GM19324 (cell line): ENCODE data around the gene IFI27L1.

Source experiments
- ATAC-seq: cut with Tn5 transposase; IDR thresholded peaks from one replicate; pipeline ENCODE4 v1.9.1; 2021; ENCODE audit warnings: mild to moderate bottlenecking, moderate library complexity; ENCODE audit not compliant: unreplicated experiment, low FRiP score

IFI27L1 gene, protein sequence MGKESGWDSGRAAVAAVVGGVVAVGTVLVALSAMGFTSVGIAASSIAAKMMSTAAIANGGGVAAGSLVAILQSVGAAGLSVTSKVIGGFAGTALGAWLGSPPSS

DNA sequence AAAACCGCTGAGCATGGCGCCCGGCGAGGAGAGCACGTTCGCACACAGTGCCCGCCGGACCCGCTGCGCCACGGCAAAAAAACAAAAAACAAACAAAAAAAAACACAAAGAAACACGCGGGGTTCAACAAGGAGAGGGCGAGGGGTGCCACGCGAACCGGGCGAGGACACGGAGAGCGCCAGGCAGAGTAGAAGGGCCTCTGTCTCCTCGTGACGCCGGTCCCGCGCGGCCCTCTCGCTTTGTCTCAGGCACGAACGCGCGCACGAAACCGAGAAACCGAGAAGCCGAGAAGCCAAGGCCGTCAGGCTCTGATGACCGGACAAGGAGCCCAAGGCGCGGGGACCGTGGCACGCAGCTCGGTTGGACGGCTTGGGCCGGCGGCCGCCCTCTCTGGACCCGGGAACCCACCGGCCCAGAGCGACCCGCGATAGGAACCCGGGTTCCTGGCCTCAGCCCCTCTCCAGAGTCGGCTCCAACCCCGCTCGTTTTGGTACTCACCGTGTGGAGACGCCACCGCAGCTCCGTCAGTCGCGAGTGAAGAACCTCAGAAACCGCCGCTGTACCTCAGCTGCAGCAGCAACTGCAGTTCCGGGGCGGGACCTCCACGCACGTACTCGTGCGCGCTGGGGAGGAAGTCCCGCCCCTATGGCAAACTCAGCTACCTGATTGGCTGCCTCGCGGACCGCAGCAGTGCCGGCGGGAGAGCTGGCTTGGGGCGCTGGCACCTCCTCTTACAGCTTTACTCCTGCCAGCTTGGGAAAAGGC lies at the start of gene IFI27L1, which contains the start of gene DDX24:
Gene IFI27L1 (plus strand): TSS at position 690 of the 765 bp plus-strand sequence. CDS start 15,628 bp downstream, outside the sequence.
Gene DDX24 (minus strand): TSS at position 582 of the 765 bp plus-strand sequence. CDS start 1,460 bp downstream, outside the sequence.
- peak; percentile 96 for ATAC-seq

DNA sequence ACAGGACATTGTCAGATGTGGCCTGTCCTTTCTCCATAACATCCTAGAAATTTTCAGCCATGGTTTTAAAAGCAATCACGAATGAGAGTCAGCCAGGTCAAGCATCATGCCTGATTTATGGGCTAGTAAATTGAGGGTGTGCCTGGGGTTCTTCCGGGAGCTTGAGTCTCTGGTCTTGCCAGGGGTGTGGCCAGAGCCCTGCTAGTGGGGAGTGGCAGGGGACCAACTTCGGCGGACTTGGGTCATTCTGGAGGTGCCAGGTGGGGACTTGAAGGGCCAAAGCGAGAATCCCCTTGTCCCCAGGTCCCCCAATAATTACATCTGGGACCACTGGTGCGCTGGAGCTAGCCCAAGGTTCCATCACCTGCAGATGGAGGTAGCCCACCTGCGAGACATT lies 49.2 kb upstream of the IFI27L1 start:
- no peak for ATAC-seq

DNA sequence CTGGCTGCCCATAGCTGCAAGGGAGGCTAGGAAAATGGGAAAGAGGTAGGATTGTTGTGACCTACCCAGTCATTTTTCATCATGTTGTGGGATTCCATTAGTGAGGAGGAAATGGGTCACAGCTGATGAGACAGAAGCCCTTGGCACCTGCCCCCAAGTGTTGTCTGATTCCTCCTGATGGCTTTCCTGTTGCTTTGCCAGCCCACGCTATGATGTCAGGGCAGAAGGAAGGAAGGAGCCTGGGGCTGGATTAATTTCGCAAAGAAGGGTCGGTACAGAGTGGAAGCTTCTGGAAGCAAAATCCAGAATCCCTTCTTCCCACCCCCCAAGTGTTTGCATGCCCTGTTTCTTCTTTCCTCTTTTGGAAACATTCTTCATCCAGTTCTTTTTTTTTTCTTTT lies 46.2 kb upstream of the IFI27L1 start:
- ATAC-seq, result no peak

DNA sequence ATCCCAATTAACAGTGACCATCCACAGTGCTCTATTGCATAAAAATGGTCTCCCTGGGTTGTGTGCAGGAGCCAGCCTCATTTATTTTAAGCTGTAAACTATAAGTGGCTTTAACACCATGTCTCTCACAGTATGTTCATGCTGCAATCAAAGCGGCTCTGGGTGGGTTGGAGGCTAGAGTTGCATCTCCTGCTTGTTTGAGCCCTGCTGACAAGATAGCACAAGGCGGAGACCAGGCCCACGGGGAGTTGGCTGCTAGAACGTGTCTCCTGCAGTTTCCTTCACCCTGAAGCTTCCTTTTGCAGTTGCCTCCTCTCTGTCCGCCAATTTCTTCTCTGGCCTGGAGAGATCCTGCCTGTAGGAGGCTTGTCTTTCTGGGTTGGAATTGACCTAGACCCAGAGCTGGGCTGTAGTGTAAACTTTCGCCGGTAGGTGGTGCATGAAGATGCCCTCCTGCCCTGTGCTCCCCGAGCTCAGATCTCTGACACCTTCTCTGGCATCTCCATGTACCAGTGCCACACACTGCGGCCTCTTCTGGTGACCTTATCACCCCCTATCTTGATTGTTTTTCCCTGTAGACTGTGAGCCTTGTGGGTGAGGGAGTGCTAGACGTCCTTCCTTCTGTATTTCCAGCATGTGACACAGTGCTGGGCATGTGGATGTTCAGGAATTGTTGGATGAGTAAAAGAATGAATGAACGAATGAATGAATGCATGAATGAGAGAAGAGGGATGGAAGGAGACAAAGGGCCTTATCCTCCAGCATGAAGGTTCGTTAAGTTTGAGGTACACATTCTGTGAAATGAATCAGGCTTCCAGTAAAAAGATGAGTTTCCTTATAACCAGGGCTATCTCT lies 44.6 kb upstream of the IFI27L1 start:
- ATAC-seq, result peak; percentile 77

DNA sequence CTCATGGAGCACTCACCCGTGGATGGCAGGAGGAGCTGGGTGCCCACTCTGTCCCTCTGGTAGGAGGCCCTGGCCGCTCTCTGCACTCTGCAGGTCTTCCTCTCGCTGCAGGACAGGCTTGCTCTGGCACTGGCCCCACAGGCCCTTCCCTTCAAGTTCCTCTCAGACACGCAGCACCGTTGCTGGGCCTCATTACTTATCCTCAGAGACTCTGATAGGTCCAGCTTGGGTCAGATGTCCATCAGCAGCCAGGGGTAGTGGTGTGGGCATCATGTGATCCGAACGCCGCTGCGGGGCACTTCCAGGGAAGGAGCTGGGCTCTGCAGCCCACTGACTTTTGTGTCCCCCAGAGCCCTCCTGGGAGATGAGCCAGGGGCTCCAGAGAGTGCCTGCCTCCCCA lies 43.2 kb upstream of the IFI27L1 start:
- no peak for ATAC-seq

DNA sequence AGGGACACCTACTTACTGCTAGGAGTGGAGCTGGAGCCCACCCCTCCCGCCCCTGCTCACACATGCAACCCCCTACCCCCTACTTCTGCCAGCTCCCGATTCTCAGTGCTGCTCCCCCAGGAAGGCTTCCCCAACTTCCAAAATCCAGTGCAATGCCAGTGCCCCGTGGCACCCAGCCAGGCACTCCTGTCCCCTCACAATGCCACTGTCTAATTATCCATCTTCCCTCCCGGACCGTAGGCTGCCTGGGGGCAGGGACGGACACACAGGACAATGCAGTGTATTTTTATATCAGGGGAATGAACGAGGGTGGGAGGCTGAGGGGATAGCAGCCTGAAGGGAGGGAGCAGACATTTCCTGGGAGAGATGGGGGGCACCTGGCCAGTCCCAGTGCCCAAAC lies 42.6 kb upstream of the IFI27L1 start:
- ATAC-seq, result no peak

DNA sequence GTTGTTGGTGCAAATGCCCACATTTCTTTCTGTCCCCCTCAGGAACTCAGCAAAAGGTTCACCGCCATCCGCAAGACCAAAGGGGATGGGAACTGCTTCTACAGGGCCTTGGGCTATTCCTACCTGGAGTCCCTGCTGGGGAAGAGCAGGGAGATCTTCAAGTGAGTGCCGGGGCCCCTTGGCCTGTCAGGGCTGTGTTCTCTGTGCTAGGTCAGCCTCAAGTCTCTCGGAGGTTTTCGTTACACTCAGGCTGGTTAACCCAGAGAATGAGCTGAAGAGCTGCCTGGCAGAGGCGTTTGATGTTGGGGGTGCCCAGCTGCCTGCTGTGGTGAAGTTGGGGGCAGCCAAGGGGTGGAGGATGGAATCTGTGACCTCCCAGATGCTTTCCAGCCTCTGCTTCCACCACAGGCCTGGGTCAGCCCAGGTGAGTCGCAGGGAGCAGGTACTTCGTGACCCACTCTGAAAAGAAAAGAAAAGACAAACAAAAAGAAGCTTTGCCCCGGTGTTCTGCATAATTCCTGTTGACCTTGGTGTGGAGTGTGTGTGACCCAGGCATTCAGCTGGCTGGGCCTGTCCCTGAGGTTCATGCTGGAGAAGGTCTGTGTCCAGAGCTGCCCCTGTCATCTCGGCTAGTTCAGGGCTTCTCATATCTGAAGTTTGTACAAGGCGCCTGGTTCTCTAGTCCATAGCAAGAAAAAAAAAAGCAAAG lies 42.0 kb upstream of the IFI27L1 start:
- no peak for ATAC-seq

DNA sequence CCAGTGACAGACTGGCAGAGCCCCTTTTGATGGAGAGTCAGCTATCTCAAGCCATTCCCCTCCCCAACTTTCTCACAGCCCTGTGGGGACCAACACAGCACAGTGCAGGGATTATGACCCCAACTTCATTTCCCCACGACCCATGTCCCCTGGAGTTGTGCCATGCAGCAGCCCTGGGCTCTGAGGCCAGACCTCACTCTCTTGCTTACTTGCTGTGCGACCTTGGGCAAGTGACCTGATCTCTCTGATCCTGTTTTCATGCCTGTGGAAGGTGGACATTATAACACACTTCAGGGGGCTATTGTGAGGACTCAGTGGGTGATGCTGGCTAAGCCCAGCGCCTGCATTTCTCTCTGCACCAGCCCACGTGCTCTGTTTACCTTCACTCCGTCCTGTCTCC lies 40.9 kb upstream of the IFI27L1 start:
- ATAC-seq, result no peak

DNA sequence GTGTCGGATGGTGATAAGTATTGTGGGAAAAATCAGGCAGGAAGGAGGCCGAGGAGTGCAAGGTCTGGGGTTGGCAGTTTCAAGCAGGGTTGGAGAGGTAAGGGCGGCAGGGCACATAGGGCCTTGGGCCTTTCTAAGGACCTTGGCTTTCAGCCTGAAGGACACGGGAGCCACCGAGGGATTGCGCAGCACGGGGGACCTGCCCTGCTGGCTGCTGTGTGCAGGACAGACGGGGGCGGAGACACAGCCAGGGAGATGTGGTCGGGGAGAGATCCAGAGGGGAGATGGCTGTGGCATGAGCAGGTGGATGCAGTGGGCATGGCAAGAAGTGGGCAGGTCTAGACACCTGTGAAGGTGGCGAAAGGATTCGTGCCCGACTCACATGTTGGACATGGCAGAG lies 40.3 kb upstream of the IFI27L1 start:
- ATAC-seq, result no peak

DNA sequence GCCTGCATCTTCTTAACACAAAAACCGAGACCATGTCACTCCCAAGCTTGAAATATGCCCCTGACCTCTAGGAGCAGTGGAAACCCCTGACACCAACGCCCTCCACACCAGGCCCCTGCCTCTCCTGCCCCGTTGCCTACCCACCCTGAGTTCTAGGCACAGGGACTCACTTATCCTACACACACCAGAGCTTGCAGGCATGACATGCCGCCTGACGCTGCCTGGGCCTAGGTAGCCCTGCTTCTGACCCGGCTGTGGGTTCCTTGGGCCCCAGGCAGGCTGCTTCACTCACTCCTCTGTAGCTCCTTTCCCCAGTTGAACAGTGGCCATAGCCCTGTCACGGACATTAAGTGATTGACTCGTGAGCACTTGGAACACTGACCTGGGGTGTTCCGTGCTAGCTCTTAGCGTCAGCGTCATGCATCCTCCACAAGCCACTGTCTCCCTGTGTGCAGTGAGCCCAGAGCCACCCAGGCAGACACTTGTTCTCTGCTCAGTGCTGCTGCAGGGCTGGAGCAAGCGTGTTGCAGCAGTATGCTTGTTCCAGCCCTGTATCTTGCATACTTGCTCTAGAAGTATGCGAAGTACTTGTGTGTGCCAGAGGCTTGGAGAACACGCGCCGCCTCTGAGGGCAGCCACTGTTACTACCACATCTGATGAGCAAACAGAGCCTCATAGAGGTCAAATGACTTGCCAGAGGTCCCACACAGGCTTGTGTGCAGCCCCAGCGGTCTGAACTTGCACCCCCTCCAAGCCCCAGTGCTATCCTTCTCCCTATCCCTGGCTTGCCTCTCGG lies 39.4 kb upstream of the IFI27L1 start:
- no peak for ATAC-seq

DNA sequence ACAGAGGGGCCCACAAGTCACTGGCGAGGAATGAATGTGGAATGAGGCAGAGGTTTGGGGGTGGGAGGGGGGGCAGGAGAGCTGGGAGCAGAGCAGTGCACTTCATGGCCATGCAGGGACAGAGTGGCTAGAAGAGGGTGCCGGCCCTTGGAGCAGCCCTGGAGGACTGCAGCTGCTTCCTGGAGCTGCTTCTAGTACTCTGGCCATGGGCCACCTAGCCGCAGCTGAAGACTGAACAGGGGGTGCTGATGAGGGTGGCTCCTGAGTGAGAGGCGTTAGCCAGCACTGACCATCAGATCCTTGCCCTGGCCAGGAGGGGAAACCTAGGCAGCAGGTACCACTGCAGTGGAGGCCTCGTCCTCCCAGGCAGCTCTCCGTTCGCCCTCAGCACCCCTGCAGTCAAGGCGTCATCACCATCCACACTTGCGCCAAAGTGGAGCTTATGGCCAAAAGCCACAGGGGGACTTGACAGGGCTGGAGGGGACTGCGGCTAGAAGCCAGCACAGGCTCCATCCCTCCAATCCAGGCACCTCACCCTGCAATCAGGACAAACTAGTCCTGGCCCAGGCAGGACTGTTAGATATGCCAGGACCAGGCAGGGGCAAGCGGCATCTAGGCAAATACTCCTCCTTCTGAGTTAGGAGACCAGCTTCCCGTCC lies 38.5 kb upstream of the IFI27L1 start:
- ATAC-seq, result no peak

DNA sequence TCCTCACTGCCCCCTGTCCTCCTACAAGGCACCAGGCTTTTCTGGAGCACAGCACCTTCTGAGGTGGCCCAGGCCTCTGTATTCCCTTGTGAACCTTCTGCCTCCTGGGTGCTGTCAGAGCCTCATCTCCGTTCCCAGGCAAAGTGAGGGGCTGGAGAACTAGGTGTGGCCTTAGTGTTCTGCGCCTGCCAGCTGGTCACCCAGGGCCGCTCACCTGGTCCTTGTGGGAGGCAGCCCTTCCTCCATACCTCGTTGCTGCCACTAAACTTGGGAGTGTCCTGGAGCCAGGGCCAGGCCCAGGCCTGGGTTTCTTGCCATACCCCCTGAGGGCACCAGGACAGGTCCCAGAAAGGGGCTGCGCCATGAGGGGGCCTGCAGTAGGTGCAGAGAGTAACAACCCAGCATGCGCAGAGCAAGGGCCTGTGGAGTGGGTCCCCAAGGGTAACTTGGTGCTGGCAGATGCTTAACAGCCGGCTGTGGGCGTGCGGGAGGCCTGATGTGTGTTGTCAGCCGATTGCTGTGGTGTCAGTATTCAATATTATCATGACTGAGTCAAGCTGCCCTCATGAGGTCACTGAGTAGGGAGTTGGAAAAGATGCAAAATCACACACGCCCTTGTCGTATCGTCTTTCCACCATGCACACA lies 37.9 kb upstream of the IFI27L1 start:
- no peak for ATAC-seq

DNA sequence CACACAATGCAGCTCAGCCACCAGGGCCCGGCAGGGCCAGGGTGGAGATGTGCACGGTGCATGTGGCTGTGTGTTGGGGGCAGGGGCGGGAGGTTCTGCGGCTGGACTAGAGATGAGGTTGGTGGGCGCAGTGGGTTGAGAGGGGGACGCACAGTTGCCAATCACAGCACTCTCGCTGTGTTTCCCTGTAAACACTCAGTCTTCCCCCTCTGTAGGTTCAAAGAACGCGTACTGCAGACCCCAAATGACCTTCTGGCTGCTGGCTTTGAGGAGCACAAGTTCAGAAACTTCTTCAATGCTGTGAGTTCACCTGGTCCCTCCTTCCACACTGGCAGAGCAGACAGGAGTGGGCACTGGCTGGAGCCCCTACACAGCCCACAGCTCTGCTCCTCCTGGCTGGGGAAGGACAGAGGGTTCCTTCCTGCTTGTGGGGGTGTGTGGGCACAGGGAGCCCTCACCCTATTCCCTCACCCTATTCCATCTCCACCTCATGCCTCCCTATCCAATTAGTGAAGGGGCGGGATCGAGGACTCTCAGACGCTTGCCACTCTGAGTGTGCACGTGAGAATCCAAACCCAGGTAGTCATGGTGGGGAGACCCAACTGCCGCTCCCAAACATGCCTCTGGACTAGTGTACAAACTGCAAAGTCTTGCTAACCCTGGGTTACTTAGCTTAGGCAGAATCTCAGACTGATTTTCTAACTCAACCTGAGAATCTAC lies 37.2 kb upstream of the IFI27L1 start:
- no peak for ATAC-seq

DNA sequence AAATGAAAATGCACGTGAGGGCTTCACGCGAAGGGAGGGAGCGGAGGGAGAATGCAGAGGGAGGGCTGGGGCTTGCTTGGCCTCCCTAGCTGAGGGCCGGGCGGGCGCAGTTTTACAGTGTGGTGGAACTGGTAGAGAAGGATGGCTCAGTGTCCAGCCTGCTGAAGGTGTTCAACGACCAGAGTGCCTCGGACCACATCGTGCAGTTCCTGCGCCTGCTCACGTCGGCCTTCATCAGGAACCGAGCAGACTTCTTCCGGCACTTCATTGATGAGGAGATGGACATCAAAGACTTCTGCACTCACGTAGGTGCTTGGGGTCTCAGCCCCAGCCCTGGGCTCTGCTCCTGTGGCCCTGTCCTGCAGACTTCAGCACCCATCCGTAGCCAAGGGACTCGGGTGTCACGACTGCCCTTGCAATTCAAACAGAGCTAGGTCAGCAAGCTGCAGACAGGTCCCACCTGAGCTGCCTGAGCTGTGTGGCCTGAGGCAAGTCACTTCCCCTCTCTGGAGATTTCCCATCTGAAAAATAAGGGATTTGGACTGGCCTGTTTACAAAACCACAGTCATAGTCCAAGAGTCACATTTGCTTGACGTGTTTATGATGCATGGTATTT lies 36.5 kb upstream of the IFI27L1 start:
- no peak for ATAC-seq

DNA sequence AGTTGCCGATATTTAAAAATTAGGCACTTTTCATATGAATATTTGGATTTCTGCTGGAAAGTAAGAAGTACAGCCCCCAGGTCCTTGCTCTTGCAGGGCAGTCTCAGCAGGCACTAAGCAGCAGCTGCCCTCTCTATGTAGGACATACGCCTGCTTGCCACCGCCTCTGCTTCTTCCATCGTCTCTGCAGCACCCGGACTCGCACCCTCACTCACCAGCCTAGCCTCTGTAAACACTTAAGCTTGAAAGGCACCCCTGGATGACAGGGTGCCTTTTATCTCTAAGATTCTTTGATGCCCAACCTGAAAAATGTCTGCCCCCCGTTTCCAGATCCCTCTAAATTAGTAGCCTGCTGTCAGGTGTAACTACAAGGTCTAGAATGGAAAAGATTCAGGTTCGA lies 36.0 kb upstream of the IFI27L1 start:
- ATAC-seq, result no peak

DNA sequence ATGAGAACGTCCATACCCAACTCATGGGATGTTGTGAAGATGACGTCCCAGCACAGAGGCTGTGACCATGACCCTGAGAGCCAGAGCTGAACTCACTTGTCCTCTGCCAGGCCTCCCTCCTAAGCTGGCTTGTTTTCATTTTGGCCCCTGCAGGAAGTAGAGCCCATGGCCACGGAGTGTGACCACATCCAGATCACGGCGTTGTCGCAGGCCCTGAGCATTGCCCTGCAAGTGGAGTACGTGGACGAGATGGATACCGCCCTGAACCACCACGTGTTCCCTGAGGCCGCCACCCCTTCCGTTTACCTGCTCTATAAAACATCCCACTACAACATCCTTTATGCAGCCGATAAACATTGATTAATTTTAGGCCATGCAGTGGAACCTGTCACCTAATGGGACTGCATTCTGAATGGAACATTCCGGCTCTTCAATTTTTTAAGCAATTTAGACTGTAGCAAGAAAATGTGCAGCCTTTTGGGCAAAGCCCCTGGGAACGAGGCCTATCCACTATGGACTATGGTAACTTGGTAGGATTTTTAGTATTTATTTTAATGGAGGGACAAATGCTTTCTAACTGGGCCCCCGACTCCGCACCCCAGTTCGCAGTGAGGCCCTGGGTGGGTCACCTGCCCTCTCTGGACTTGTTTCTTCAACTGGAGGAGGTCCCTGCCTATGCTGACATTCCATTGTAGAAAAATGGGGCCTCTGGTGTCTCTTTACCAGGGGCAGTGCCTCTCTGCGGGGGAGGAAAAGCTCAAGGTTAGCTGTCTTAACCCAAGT lies 35.4 kb upstream of the IFI27L1 start:
- no peak for ATAC-seq

DNA sequence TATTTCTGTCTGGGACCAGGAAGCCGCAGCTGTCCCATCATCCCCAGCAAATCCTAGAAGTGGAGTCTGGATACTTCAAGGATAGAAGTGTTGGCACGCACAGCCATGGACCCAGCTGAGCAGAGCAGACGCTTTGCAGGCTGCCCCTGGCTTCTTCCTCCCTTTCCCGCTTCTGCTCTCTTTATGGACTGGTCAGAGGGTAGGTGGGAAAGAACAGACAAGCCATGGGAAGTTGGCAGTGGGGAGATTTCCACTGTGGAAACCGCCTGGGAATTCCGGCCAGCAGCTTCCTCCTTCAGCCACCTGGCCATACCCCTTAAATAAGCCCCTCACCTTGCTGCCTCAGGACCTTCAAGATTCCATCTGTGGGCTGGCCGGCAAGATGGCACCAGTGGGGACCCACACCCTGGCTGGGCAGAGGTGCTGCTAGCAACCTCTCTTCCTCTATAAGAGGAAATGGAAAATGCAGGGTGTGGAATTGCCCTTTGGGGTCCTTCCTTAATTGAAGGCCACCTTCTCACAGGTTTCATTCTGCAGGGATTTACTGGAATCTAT lies 34.3 kb upstream of the IFI27L1 start:
- ATAC-seq, result no peak
